Caco-2 (cell line): Measurements from ENCODE around the gene ABCA4. TPM values are rescaled to one million over a fixed set of nuclear protein-coding genes. Genes with fewer than 3 reads are reported as not detected.

ENCODE experiments used
- BruUV-seq: library from RNA; stranded (reverse); fragments of 400-500 nt; replicated peaks from 2 replicates; lab custom pipeline; 2021; lab: Mats Ljungman, UMichigan
- CTCF ChIA-PET: fragments of 300-600 bp; sonication (Branson Sonifier 250); formaldehyde crosslinking; loops from one replicate; lab custom pipeline; 2022; ENCODE audit warnings: antibody characterized with exemption; lab: Charles Lee
- POLR2A ChIA-PET: fragments of 300-600 bp; sonication (Branson Sonifier 250); formaldehyde crosslinking; loops from one replicate; lab custom pipeline; 2022; ENCODE audit warnings: antibody characterized with exemption; lab: Charles Lee
- DNase-seq, 2 experiments: peaks; one replicate each; pipeline versions ENCODE4 v3.0.0 to v3.0.0-alpha.2; 2020 to 2022
- H3K27me3 ChIP-seq: replicated peaks from 2 replicates; pipeline ENCODE4 v1.6.0; 2011; ENCODE audit warnings: low read length; ENCODE audit not compliant: control insufficient read depth, insufficient read depth
- H3K36me3 ChIP-seq: 2 replicates; pipeline ENCODE4 v1.5.1; 2011; ENCODE audit warnings: low read length; ENCODE audit not compliant: control insufficient read depth, insufficient read depth
- H3K4me1 ChIP-seq: fragments of 250-450 bp; sonication (Bioruptor Pico); 2 replicates; pipeline ENCODE4 v1.5.1; 2020; ENCODE audit warnings: mild to moderate bottlenecking
- H3K4me3 ChIP-seq: 2 replicates; pipeline ENCODE4 v1.5.1; 2011; ENCODE audit warnings: low read depth, mild to moderate bottlenecking, control low read depth, low read length
- H3K9me3 ChIP-seq: fragments of 250-450 bp; sonication (Bioruptor Pico); 2 replicates; pipeline ENCODE4 v1.5.1; 2020; ENCODE audit warnings: mild to moderate bottlenecking, moderate library complexity
- H3K27ac Mint-ChIP-seq: one replicate; pipeline ENCODE4 v1.8.0; 2022; ENCODE audit warnings: mixed read lengths; ENCODE audit not compliant: unreplicated experiment
- H3K27me3 Mint-ChIP-seq: one replicate; pipeline ENCODE4 v1.8.0; 2022; ENCODE audit warnings: mixed read lengths; ENCODE audit not compliant: insufficient read depth, unreplicated experiment
- H3K36me3 Mint-ChIP-seq: one replicate; pipeline ENCODE4 v1.8.0; 2022; ENCODE audit warnings: mild to moderate bottlenecking, mixed read lengths; ENCODE audit not compliant: insufficient read depth, unreplicated experiment
- H3K4me1 Mint-ChIP-seq: one replicate; pipeline ENCODE4 v1.8.0; 2022; ENCODE audit warnings: low read depth, mixed read lengths; ENCODE audit not compliant: unreplicated experiment
- H3K4me3 Mint-ChIP-seq: one replicate; pipeline ENCODE4 v1.8.0; 2022; ENCODE audit warnings: mild to moderate bottlenecking, moderate library complexity, mixed read lengths; ENCODE audit not compliant: unreplicated experiment
- H3K9me3 Mint-ChIP-seq: one replicate; pipeline ENCODE4 v1.8.0; 2022; ENCODE audit warnings: mixed read lengths; ENCODE audit not compliant: unreplicated experiment
- CTCF ChIP-seq, 2 experiments: fragments of 200-600 bp in 1 of 2; IDR thresholded peaks; 1 replicate in 1 of 2; 2 replicates in 1 of 2; pipeline versions ENCODE4 v1.5.1 to v1.8.0; 2011 to 2022; ENCODE audit warnings: antibody characterized with exemption in 1 of 2, control low read depth in 1 of 2, inconsistent platforms in 1 of 2, low read depth in 1 of 2, low read length in 1 of 2, mild to moderate bottlenecking in 1 of 2, moderate library complexity in 1 of 2; ENCODE audit not compliant: insufficient read depth in 1 of 2, severe bottlenecking in 1 of 2, unreplicated experiment in 1 of 2
- intact Hi-C: fragments of 100-400 bp; cut with micrococcal nuclease; formaldehyde crosslinking; loops from one replicate; pipeline ENCODE4 v1.10.0; 2022; ENCODE audit not compliant: unreplicated experiment
- total RNA-seq: library from RNA; stranded (reverse); gene quantifications from 2 replicates; pipeline ENCODE4 v1.2.3, GENCODE V29; 2022

ABCA4 gene
- total RNA-seq, 1 experiment from 2014 or later: 1.8 TPM

GRCh38 chr1:94095112-94095637 is 25.8 kb downstream of the ABCA4 start:
- no peaks in the 10 kb centered on the region for H3K36me3 Mint-ChIP-seq
- BruUV-seq: no TSS peak
- H3K4me1 Mint-ChIP-seq: peaks cover 9% of the 10 kb centered on the region
- Histone ChIP-seq H3K9me3 (no peaks in the 10 kb centered on the region), H3K36me3 (no peaks in the 10 kb centered on the region), H3K27me3 (no peaks in the 10 kb centered on the region), H3K4me3 (no peak overlapping the region), H3K4me1 (peaks cover 12% of the 10 kb centered on the region)
- no peak for TF ChIP-seq CTCF (IDR thresholded peaks at IDR 0.05; ENCODE audit: insufficient read depth in 1 of 2, low read depth in 1 of 2, low read length in 1 of 2, severe bottlenecking in 1 of 2, unreplicated experiment in 1 of 2)
- H3K27me3 Mint-ChIP-seq: no peaks in the 10 kb centered on the region
- H3K4me3 Mint-ChIP-seq: no peak overlapping the region
- ChIA-PET POLR2A (interaction anchor here (0.6 kb wide), 1 partner anchor 14 kb away, joined by 3 read pairs; no protein-coding TSS in a partner anchor), CTCF (no interaction called here)
- no peaks in the 10 kb centered on the region for H3K9me3 Mint-ChIP-seq
- DNase-seq: no peak
- no peak overlapping the region for H3K27ac Mint-ChIP-seq
- intact Hi-C loops: no loop called here

GRCh38 chr1:94094469-94095111 is 26.4 kb downstream of the ABCA4 start:
- Histone ChIP-seq H3K36me3 (no peaks in the 10 kb centered on the region), H3K4me3 (no peak overlapping the region), H3K4me1 (peaks cover 6% of the 10 kb centered on the region), H3K9me3 (no peaks in the 10 kb centered on the region), H3K27me3 (no peaks in the 10 kb centered on the region)
- ChIA-PET POLR2A (interaction anchor here (0.6 kb wide), 1 partner anchor 13 kb away, joined by 3 read pairs; no protein-coding TSS in a partner anchor), CTCF (interaction anchor here (1.0 kb wide), 1 partner anchor 242 kb away, joined by 3 read pairs; no protein-coding TSS in a partner anchor)
- no peak for TF ChIP-seq CTCF (IDR thresholded peaks at IDR 0.05; ENCODE audit: insufficient read depth in 1 of 2, low read depth in 1 of 2, low read length in 1 of 2, severe bottlenecking in 1 of 2, unreplicated experiment in 1 of 2)
- Mint-ChIP-seq H3K9me3 (no peaks in the 10 kb centered on the region), H3K4me3 (no peak overlapping the region), H3K27ac (peak overlapping the region; percentile 49), H3K27me3 (no peaks in the 10 kb centered on the region), H3K36me3 (no peaks in the 10 kb centered on the region), H3K4me1 (peaks cover 9% of the 10 kb centered on the region)
- BruUV-seq: no TSS peak
- DNase-seq: no peak
- intact Hi-C loops: no loop called here

- peaks cover 9% of the 10 kb centered on the region for H3K4me1 Mint-ChIP-seq
- no peaks in the 10 kb centered on the region for H3K27me3 Mint-ChIP-seq
- no TSS peak for BruUV-seq
- POLR2A ChIA-PET: no interaction called here
- no peaks in the 10 kb centered on the region for H3K9me3 ChIP-seq
- no peak overlapping the region for H3K4me3 Mint-ChIP-seq
- H3K27me3 ChIP-seq: no peaks in the 10 kb centered on the region
- H3K9me3 Mint-ChIP-seq: no peaks in the 10 kb centered on the region
- intact Hi-C loops: no loop called here
- no peak for DNase-seq
- peaks cover under 1% of the 10 kb centered on the region; the same call in 1 of the 2 replicates for H3K4me1 ChIP-seq
- no peaks in the 10 kb centered on the region for H3K36me3 Mint-ChIP-seq
- peak overlapping the region; percentile 49 for H3K27ac Mint-ChIP-seq
- H3K36me3 ChIP-seq: no peaks in the 10 kb centered on the region
- no peak overlapping the region for H3K4me3 ChIP-seq
- CTCF ChIA-PET: interaction anchor here (1.0 kb wide), 1 partner anchor 242 kb away, joined by 3 read pairs; no protein-coding TSS in a partner anchor
- TF ChIP-seq CTCF (IDR thresholded peaks at IDR 0.05; ENCODE audit: insufficient read depth in 1 of 2, low read depth in 1 of 2, low read length in 1 of 2, severe bottlenecking in 1 of 2, unreplicated experiment in 1 of 2): no peak
Observed at GRCh38 chr1:94093996-94094395, 27.0 kb downstream of the ABCA4 start.
